DOHH2 (cell line): Measurements from ENCODE around the gene CPSF4L.

ENCODE experiments used
- EZH2phosphoT487 ChIP-seq: fragments of 200-600 bp; sonication (generic); IDR thresholded peaks from 2 replicates; pipeline ENCODE4 v1.6.1; 2017; ENCODE audit warnings: borderline replicate concordance, mild to moderate bottlenecking, antibody characterized with exemption, low read length, moderate library complexity, mixed read lengths
- TF ChIP-seq, protein P1 (sequence below): fragments of 200-600 bp; sonication (generic); IDR thresholded peaks from one replicate; pipeline ENCODE4 v1.5.1; 2014; ENCODE audit warnings: antibody characterized with exemption, mild to moderate bottlenecking, low read depth, low read length; ENCODE audit not compliant: poor library complexity, severe bottlenecking

- TF ChIP-seq, protein P1, sequence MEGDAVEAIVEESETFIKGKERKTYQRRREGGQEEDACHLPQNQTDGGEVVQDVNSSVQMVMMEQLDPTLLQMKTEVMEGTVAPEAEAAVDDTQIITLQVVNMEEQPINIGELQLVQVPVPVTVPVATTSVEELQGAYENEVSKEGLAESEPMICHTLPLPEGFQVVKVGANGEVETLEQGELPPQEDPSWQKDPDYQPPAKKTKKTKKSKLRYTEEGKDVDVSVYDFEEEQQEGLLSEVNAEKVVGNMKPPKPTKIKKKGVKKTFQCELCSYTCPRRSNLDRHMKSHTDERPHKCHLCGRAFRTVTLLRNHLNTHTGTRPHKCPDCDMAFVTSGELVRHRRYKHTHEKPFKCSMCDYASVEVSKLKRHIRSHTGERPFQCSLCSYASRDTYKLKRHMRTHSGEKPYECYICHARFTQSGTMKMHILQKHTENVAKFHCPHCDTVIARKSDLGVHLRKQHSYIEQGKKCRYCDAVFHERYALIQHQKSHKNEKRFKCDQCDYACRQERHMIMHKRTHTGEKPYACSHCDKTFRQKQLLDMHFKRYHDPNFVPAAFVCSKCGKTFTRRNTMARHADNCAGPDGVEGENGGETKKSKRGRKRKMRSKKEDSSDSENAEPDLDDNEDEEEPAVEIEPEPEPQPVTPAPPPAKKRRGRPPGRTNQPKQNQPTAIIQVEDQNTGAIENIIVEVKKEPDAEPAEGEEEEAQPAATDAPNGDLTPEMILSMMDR: no peak
- no peak for TF ChIP-seq EZH2phosphoT487
Measured at GRCh38 chr17:73304971-73305812, 43.5 kb upstream of the CPSF4L start.
